Choroid plexus epithelial cell (primary cell): ENCODE results near the gene ZNF253.
"Not testable (repeated sequence)": the region's sequence is repeated elsewhere in the genome, so short reads cannot be mapped to it uniquely, and the experiment has no call there.

Experiments
- DNase-seq: peaks from one replicate; pipeline ENCODE4 v3.0.0-alpha.2; 2010; ENCODE audit warnings: low read depth
- H3K4me3 ChIP-seq: 2 replicates; pipeline ENCODE4 v1.5.1; 2011; ENCODE audit warnings: low read depth, mild to moderate bottlenecking, control low read depth, low read length, moderate library complexity
- CTCF ChIP-seq: conservative IDR thresholded peaks from 2 replicates; pipeline ENCODE4 v1.5.1; 2011; ENCODE audit warnings: low read depth, mild to moderate bottlenecking, control low read depth, inconsistent platforms, low read length, moderate library complexity

Gene ZNF253

GRCh38 chr19:19866611-19867248, 1.0 kb downstream of the ZNF253 start:
- peak overlapping the region; percentile 90 for H3K4me3 ChIP-seq
- peak; percentile 7 for DNase-seq
- no peak for TF ChIP-seq CTCF

DNA sequence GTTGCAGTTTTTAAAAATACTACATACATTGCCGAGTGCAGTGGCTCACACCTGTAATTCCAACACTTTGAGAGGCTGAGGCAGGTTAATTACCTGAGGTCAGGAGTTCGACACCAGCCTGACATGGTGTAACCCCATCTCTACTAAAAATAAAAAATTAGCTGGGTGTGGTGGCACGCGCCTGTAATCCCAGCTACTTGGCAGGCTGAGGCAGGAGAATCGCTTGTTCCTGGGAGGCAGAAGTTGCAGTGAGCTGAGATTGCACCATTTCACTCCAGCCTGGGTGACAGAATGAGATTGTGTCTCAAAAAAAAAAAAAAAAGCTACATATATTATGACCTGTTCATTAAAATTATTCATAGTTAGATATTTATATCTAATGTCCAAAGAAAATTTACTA, 4.4 kb downstream of the ZNF253 start:
- DNase-seq = not testable (repeated sequence)

DNA sequence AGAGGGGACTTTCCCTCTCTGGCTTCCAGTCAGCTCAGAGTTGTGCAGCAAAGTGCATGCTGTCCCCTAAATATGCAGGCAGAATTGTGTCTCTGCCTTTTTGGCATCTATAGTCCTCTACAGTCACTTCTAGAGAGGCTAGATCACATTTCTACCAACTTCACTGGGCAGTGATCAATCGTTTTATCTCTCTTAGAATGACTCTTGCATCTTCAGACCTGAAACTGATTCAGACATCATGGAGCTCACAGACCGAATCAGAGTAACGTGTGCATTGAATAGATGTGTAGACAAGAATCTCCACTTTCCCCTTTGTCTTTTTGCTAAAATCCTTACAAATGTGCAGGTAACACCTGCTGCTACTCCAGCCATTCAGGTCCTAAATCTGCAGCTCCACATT, 6.2 kb downstream of the ZNF253 start:
- DNase-seq = no peak
- H3K4me3 ChIP-seq = no peak overlapping the region
- TF ChIP-seq CTCF = no peak

More for the DNA sequence above, 4.4 kb downstream of the ZNF253 start:
- H3K4me3 ChIP-seq = not testable (repeated sequence)

DNA sequence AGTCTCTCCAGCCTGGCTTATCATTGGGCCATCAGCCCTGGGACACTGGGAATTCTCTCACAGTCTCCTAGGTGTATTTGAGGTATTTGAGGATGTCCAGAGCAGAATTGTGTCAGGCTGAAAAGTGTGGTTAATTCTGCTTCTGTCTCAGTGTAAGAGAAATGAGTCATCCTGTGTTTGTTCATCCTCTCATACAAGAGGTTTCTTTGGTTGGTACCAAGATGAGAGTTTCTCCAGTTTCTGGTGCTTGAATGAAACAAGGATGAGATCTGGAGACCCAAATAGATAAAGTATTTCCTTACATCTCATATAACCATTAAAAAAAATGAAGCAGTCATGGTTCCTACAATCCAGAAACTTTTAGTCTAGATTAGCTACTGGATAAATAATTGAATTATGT, 7.7 kb downstream of the ZNF253 start:
- no peak for TF ChIP-seq CTCF
- no peak overlapping the region for H3K4me3 ChIP-seq

DNA sequence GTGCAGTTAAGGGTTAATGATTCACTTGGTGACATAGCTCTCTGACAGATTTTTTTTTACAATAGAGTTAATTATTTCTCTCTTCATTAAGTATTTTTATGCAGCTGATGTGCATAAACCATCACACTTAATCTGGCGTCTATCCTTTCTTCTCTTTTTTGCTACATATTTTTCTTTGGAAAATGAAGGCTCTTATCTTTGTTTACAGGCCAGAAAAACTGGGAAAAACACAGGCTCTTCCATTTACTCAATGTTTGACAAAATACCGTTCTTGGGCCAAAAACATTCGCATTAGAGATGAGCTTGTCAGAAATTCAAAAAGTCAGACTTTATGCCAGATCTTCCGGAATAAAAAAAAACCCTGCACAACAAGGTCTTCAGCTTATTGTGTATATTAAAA, 12.0 kb downstream of the ZNF253 start:
- DNase-seq = no peak
- H3K4me3 ChIP-seq = no peak overlapping the region
- TF ChIP-seq CTCF = no peak

More for the DNA sequence above, 7.7 kb downstream of the ZNF253 start:
- peak; percentile 17 for DNase-seq

GRCh38 chr19:19884583-19884982, 18.9 kb downstream of the ZNF253 start:
- no peak for DNase-seq
- H3K4me3 ChIP-seq = no peak overlapping the region
- TF ChIP-seq CTCF = no peak

DNA sequence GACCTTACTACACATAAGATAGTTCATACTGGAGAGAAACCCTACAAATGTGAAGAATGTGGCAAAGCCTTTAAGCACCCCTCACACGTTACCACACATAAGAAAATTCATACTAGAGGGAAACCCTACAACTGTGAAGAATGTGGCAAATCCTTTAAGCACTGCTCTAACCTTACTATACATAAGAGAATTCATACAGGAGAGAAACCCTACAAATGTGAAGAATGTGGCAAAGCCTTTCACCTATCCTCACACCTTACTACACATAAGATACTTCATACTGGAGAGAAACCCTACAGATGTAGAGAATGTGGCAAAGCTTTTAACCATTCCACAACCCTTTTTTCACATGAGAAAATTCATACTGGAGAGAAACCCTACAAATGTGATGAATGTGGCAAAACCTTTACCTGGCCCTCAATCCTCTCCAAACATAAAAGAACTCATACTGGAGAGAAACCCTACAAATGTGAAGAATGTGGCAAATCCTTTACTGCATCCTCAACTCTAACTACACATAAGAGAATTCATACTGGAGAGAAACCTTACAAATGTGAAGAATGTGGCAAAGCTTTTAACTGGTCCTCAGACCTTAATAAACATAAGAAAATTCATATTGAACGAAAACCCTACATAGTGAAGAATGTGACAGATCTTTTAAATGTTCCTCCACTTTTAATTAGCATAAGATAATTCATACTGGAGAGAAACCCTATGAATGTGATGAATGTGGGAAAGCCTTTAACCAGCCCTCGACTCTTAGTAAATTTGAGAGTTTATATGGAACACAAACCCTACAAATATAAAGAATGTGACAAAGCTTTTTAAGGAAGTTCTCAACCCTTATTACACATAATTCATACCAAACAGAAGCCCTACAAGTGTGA, 26.6 kb downstream of the ZNF253 start:
- DNase-seq, H3K4me3 ChIP-seq: not testable (repeated sequence)

DNA sequence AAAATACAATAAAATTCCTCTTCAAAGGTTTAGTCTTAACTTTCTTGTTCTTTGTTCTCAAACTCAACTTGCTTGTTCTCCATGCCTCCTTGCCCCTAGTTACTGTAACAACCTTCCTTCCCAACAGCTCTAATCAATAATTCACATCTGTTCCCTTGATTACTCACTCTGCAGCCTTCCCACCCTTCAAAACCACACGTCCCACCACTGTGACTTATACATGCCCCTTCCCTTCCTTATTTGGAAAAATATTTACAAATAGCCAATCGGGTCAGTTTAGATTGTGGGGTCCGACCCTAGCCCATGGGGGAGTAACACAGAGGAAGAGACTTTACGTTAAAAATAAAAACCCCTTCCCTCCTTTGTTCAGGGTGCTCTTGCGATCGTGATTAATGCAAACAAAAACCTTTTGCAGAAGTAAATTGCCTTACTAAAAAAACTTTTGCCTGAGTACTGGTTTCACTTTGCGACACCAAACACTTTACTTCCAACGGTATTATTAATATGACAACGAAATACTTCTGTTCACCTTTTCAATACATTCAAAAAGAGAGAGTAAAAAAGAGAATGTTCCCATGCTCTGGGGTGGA, 34.6 kb downstream of the ZNF253 start:
- peak; percentile 76 for DNase-seq
- no peak for TF ChIP-seq CTCF

More for the DNA sequence above, 34.6 kb downstream of the ZNF253 start:
- H3K4me3 ChIP-seq = peak overlapping the region; percentile 77
